ENCODE measurements around the gene ARMH3.

ARMH3 gene

GRCh38 chr10:101938305-101939007, 117.5 kb downstream of the ARMH3 start:
- DNase-seq (ENCODE audit: low read depth): no peak

GRCh38 chr10:101935431-101935830, 120.5 kb downstream of the ARMH3 start:
- no peak for DNase-seq (ENCODE audit: low read depth)

GRCh38 chr10:101934686-101935305, 121.2 kb downstream of the ARMH3 start:
- no peak for DNase-seq (ENCODE audit: low read depth)

- no peak for DNase-seq (ENCODE audit: low read depth)
These were observed 122.0 kb downstream of the ARMH3 start for GRCh38 chr10:101933976-101934375.

- no peak for DNase-seq (ENCODE audit: low read depth)
These were observed 123.8 kb downstream of the ARMH3 start for GRCh38 chr10:101932183-101932582.

- no peak for DNase-seq (ENCODE audit: low read depth)
These were observed 130.9 kb downstream of the ARMH3 start for GRCh38 chr10:101925027-101925426.

- DNase-seq (ENCODE audit: low read depth): no peak
These were observed 132.7 kb downstream of the ARMH3 start for GRCh38 chr10:101923256-101923655.

- no peak for DNase-seq (ENCODE audit: low read depth)
These were observed 133.1 kb downstream of the ARMH3 start for GRCh38 chr10:101922846-101923245.

GRCh38 chr10:101920546-101920945, 135.4 kb downstream of the ARMH3 start:
- DNase-seq (ENCODE audit: low read depth): no peak

- DNase-seq (ENCODE audit: low read depth): no peak
These were observed 136.8 kb downstream of the ARMH3 start for GRCh38 chr10:101919026-101919770.

- no peak for DNase-seq (ENCODE audit: low read depth)
These were observed 143.3 kb downstream of the ARMH3 start for GRCh38 chr10:101912561-101913179.

- DNase-seq (ENCODE audit: low read depth): no peak
These were observed 149.3 kb downstream of the ARMH3 start for GRCh38 chr10:101906586-101907183.

GRCh38 chr10:101905251-101905650, 150.7 kb downstream of the ARMH3 start:
- no peak for DNase-seq (ENCODE audit: low read depth)

- DNase-seq (ENCODE audit: low read depth): no peak
These were observed 152.0 kb downstream of the ARMH3 start for GRCh38 chr10:101903827-101904550.

- no peak for DNase-seq (ENCODE audit: low read depth)
These were observed 153.2 kb downstream of the ARMH3 start for GRCh38 chr10:101902820-101903145.

- no peak for DNase-seq (ENCODE audit: low read depth)
These were observed 153.7 kb downstream of the ARMH3 start for GRCh38 chr10:101902032-101902819.

- no peak for DNase-seq (ENCODE audit: low read depth)
These were observed 154.6 kb downstream of the ARMH3 start for GRCh38 chr10:101901340-101901739.

- no peak for DNase-seq (ENCODE audit: low read depth)
These were observed 158.3 kb downstream of the ARMH3 start for GRCh38 chr10:101897633-101898032.

- no peak for DNase-seq (ENCODE audit: low read depth)
These were observed 159.6 kb downstream of the ARMH3 start for GRCh38 chr10:101896225-101896877.

- no peak for DNase-seq (ENCODE audit: low read depth)
These were observed 160.2 kb downstream of the ARMH3 start for GRCh38 chr10:101895781-101896180.
